Measurements from ENCODE around the gene OR12D2. TPM values are rescaled to one million over a fixed set of nuclear protein-coding genes. Genes with fewer than 3 reads are reported as not detected.
A peak's percentile ranks its signal among the peaks of the same experiment; 100 is the strongest.

Gene OR12D2
- total RNA-seq, 1 experiment from 2014 or later, result not detected

GRCh38 chr6:29375191-29375590, 20.2 kb upstream of the OR12D2 start, which contains the start of gene OR12D3:
OR12D3 (minus strand) TSS chr6:29375291; CDS start chr6:29375287, 4 bp downstream.
- Mint-ChIP-seq H3K27ac (ENCODE audit: unreplicated experiment) (no peak within 1 kb of the TSS), H3K27me3 (ENCODE audit: unreplicated experiment) (no peaks in the 10 kb centered on the region), H3K9me3 (ENCODE audit: low read depth, unreplicated experiment) (no peaks in the 10 kb centered on the region), H3K4me3 (ENCODE audit: low read depth, unreplicated experiment) (no peak within 1 kb of the TSS), H3K4me1 (ENCODE audit: low read depth, unreplicated experiment) (no peaks in the 10 kb centered on the region), H3K36me3 (ENCODE audit: insufficient read depth, unreplicated experiment) (no peaks in the 10 kb centered on the region)
- no peak for DNase-seq
- BruUV-seq (replicated peaks), result no TSS peak
- intact Hi-C loops (cut with micrococcal nuclease; ENCODE audit: unreplicated experiment), result loop anchor here (5.0 kb wide), 1 partner anchor 322 kb away; no protein-coding TSS in a partner anchor
- no peak for TF ChIP-seq CTCF (IDR thresholded peaks at IDR 0.05; ENCODE audit: unreplicated experiment)
- CTCF ChIA-PET, result interaction anchor here (1.1 to 1.2 kb wide), 3 partner anchors 19 to 321 kb away, joined by 3 to 5 read pairs (median 3); no protein-coding TSS in a partner anchor

GRCh38 chr6:29376003-29376402, 19.4 kb upstream of the OR12D2 start:
- intact Hi-C loops (cut with micrococcal nuclease; ENCODE audit: unreplicated experiment), result loop anchor here (1.0 to 5.0 kb wide), 3 partner anchors 213 to 321 kb away; no protein-coding TSS in a partner anchor
- H3K27me3 Mint-ChIP-seq (ENCODE audit: unreplicated experiment), result no peaks in the 10 kb centered on the region

GRCh38 chr6:29388533-29388932, 6.9 kb upstream of the OR12D2 start:
- Mint-ChIP-seq H3K9me3 (ENCODE audit: low read depth, unreplicated experiment) (peaks cover 4% of the 10 kb centered on the region), H3K36me3 (ENCODE audit: insufficient read depth, unreplicated experiment) (no peaks in the 10 kb centered on the region), H3K4me1 (ENCODE audit: low read depth, unreplicated experiment) (no peaks in the 10 kb centered on the region), H3K4me3 (ENCODE audit: low read depth, unreplicated experiment) (no peak overlapping the region), H3K27me3 (ENCODE audit: unreplicated experiment) (no peaks in the 10 kb centered on the region), H3K27ac (ENCODE audit: unreplicated experiment) (no peak overlapping the region)
- TF ChIP-seq CTCF (IDR thresholded peaks at IDR 0.05; ENCODE audit: unreplicated experiment), result no peak
- CTCF ChIA-PET, result interaction anchor here (0.7 kb wide), 1 partner anchor 122 kb away, joined by 3 read pairs; no protein-coding TSS in a partner anchor
- BruUV-seq (replicated peaks), result no TSS peak
- intact Hi-C loops (cut with micrococcal nuclease; ENCODE audit: unreplicated experiment), result no loop called here
- DNase-seq, result no peak

More at GRCh38 chr6:29376003-29376402, 19.4 kb upstream of the OR12D2 start:
- TF ChIP-seq CTCF (IDR thresholded peaks at IDR 0.05; ENCODE audit: unreplicated experiment), result no peak
- Mint-ChIP-seq H3K27ac (ENCODE audit: unreplicated experiment) (no peak overlapping the region), H3K36me3 (ENCODE audit: insufficient read depth, unreplicated experiment) (no peaks in the 10 kb centered on the region), H3K9me3 (ENCODE audit: low read depth, unreplicated experiment) (no peaks in the 10 kb centered on the region), H3K4me3 (ENCODE audit: low read depth, unreplicated experiment) (no peak overlapping the region), H3K4me1 (ENCODE audit: low read depth, unreplicated experiment) (no peaks in the 10 kb centered on the region)
- BruUV-seq (replicated peaks), result no TSS peak
- DNase-seq, result peak; percentile 29
- CTCF ChIA-PET, result interaction anchor here (0.6 to 1.4 kb wide), 6 partner anchors 18 to 277 kb away, joined by 3 to 5 read pairs (median 3); no protein-coding TSS in a partner anchor

- Mint-ChIP-seq H3K36me3 (ENCODE audit: insufficient read depth, unreplicated experiment) (no peaks in the 10 kb centered on the region), H3K27ac (ENCODE audit: unreplicated experiment) (no peak overlapping the region), H3K9me3 (ENCODE audit: low read depth, unreplicated experiment) (no peaks in the 10 kb centered on the region), H3K4me1 (ENCODE audit: low read depth, unreplicated experiment) (no peaks in the 10 kb centered on the region), H3K4me3 (ENCODE audit: low read depth, unreplicated experiment) (no peak overlapping the region), H3K27me3 (ENCODE audit: unreplicated experiment) (no peaks in the 10 kb centered on the region)
- DNase-seq, result no peak
- BruUV-seq (replicated peaks), result no TSS peak
- CTCF ChIA-PET, result no interaction called here
- TF ChIP-seq CTCF (IDR thresholded peaks at IDR 0.05; ENCODE audit: unreplicated experiment), result no peak
- intact Hi-C loops (cut with micrococcal nuclease; ENCODE audit: unreplicated experiment), result no loop called here
Observed at GRCh38 chr6:29399525-29399924, 4.1 kb downstream of the OR12D2 start.
